Measurements from ENCODE around the gene SLC1A2.

DNA sequence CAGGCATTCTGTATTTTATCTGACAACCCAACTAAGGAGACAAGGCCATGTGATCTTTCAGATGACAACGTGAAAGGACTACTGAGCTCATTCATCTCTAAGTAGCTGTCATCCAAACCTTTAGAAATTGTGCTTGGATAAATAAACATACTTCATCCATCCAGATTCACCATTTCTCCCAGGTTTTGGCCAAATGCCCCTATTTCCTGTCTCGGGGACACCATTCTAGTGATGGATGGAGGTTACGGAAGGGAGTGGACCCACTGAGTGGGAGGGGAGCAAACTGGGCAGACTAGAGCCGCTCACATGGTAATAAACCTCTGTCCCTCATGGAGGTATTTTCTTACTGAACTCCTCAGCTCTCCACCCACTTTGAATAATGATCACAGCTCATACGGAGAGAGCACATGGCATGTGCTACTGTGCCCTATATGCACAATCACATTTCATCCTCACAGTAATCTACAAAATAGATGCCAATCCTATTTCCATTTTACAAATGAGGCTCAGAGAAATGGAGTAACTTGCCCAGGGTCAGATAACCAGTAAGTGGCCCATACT is 114.4 kb downstream of the SLC1A2 start:
- TF ChIP-seq CTCF (IDR thresholded peaks at IDR 0.05; ENCODE audit: insufficient read depth, low read length) (no peak), SPI1 (IDR thresholded peaks at IDR 0.05; ENCODE audit: borderline replicate concordance, low read depth) (no peak), POLR2AphosphoS5 (IDR thresholded peaks at IDR 0.05; ENCODE audit: low read depth) (no peak), REST (IDR thresholded peaks at IDR 0.05; ENCODE audit: insufficient replicate concordance, low read depth) (no peak), GABPA (IDR thresholded peaks at IDR 0.05; ENCODE audit: low read depth) (no peak)
